HG03520 (cell line): ENCODE results near the gene ARID3C.

Experiments used
- ATAC-seq: cut with Tn5 transposase; IDR thresholded peaks from one replicate; pipeline ENCODE4 v1.9.1; 2021; ENCODE audit warnings: mild to moderate bottlenecking, moderate library complexity; ENCODE audit not compliant: unreplicated experiment

The ARID3C gene

GRCh38 chr9:34628656-34629490, at the start of gene ARID3C:
Gene ARID3C (minus strand): TSS chr9:34629066. CDS start chr9:34628014, 1,052 bp downstream.
- ATAC-seq = no peak

DNA sequence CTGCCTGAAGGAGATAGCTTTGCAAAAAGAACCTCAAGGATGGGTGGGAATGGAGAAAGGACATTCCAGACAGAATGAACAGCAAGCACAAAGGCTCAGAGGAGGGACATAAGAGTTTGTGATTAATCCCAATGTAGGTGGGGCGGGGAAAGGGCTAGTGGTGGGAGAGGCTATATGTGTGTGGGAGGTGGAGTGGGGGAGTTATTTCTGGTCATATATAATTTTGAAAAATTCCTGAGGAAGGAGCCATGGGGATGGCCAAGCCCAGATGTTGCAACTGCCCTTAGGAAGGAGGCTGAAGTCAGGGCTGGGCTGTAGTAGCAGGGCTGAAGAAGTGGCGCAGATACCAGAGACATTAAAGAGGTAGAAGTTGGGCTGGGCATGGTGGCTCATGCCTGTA, 47.0 kb upstream of the ARID3C start:
- no peak for ATAC-seq

GRCh38 chr9:34675048-34675714, 46.3 kb upstream of the ARID3C start:
- ATAC-seq = no peak

DNA sequence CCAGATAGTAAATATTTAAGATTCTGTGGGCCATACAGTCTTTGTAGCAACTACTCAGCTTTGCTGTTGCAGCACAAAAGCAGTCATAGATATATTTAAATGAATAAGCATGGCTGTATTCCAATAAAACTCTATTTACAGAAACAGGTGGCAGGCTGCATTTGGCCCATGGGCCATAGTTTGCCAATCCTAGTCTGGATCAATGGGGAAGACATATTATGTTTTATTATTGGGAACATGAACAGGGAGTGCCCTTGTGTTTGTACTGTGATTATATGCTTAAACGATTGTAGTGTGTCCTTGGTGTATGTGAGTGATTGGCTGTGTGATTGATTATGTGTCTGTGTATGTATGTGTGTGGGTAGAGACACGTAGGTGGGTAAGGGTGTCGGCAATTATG, 45.6 kb upstream of the ARID3C start:
- ATAC-seq = no peak

DNA sequence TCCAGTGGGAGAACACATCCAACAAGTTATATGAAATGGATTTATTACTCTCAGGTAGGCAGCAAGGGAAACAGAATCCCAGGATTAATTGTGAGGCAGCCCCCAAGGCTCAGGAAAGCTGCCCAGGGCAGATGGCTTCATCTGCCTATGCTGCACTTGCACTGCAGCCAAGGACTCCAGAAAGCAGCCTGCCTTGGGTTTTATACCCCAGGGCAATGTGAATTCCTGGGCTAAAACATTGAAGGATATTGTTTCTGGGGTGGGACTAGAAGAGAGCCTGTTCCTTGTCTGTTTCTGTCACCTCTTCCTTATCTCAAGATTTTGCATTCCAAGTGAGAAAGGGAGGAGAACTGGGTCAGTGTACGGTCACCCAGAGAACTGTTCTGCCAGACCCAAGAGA, 42.4 kb upstream of the ARID3C start:
- no peak for ATAC-seq

DNA sequence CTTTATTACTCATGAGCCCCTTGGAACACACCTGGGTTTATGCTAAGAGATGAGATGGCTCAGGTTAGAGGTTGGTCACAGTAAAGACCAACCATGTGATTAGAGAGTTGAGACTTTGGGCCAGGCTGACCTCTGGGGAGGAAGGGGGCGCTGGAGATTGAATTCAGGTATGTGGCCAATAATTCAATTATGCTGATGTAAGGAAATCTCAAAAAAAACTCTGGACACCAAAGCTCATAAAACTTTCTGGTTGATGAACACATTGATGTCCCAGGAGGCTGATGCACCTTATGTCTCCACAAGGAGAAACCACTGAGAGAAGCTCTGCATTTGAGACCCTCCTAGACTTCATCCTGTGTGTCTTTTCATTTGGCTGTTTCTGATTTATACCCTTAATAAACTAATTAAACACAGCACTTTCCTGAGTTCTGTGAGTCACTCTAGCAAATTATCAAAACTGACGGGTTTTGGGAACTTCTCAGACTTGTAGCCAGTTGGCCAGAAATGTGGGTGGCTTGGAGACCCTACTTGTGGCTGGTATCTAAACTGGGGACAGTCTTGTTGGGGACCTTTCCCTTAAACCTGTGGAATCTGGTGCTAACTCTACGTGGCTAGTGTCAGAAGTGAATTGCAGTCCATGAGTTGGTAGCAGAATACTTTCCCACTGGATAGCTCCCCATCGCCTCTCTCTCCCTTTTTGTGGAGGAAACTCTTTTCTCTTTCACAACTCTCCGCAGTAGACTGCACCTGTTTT, 41.1 kb upstream of the ARID3C start:
- no peak for ATAC-seq

DNA sequence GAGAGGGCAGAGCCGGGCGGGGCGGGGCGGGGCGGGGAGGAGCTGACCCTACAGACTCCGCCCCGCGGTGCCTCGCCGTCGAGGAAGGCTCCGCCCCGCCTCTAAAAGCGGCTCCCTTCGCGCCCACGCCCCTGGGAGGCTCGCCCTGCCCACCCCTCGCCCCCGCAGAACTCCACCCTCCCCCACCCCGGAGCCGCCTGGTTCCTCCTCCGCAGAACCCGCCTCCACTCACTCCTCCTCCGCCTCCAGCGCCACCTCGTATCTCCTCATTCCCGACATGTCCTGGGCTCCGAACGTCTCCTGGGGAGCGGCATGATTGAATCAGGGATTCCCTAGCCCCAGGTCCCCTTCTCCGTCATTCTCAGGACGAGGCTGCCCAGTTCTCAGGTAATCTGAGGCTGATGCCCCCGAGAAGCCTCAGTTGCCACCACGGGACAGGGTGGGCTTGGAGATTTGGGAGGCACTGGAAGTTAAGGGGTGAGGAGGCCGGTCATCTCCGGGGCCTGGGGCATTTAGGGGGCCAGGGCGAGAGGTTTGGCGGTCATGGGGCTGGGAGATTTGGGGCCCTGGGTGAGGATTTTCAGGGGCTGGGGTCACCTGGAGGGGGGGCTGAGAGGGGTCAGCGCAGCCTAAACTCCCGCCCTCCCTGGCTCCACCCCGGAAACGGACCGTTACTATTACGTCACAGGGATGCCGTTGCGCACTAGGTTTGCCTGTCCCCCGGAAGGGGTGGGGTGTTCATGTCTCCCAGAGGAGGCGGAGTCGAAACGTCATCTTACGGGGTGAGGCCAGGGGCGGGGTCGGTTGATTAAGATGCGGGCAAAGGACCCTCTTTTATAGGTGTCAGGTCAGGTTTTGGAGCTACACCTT, 36.8 kb upstream of the ARID3C start:
- peak; percentile 60 for ATAC-seq

GRCh38 chr9:34665067-34665380, 36.2 kb upstream of the ARID3C start:
- ATAC-seq = peak; percentile 12

DNA sequence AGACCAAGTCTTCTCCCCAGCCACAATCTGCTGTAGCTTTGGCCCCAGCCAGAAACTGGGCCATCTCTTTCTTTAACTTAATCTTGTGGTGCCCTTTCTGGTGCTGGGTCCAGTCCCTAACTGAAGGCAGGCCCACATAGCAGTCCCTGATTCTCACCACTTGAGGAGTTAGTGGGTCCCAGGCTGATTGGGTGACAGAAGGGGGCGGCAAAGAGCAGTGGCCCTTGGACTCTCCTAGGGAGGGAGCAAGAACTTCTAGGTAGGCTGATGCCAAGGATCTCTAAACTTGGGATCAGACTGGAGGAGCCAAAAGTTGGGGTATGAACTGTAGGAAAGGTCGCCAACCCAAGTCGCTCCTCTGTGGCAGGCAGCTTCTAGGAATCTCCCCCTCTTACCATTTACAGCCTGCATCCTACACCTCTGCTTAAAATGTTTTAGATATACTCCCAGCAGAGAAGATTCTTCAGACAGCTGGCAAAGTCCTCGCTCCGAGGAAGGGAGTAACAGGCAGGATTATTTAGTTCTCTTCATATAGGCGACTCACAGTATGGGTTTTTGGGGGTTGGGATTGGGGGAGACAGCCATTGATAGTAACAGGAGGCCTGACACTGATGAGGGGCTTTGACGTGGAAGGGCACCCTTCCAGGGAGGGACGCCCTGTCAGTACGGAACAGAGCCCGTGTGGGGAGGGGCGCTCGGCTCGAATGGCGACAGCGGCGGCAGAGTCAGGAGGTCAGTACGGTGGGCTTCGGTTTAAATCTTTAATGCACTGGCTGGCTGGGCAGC, 35.6 kb upstream of the ARID3C start:
- ATAC-seq = no peak

GRCh38 chr9:34663303-34663605, 34.4 kb upstream of the ARID3C start:
- ATAC-seq = no peak

- no peak for ATAC-seq
Observed at GRCh38 chr9:34662526-34663302, 33.8 kb upstream of the ARID3C start, which contains the start of gene CCL27. Gene CCL27 (minus strand): TSS chr9:34662657. CDS start chr9:34662633, 24 bp downstream.

- ATAC-seq = no peak
Observed at GRCh38 chr9:34659592-34660253, 30.9 kb upstream of the ARID3C start.

- no peak for ATAC-seq
Observed at GRCh38 chr9:34658461-34658860, 29.6 kb upstream of the ARID3C start.

DNA sequence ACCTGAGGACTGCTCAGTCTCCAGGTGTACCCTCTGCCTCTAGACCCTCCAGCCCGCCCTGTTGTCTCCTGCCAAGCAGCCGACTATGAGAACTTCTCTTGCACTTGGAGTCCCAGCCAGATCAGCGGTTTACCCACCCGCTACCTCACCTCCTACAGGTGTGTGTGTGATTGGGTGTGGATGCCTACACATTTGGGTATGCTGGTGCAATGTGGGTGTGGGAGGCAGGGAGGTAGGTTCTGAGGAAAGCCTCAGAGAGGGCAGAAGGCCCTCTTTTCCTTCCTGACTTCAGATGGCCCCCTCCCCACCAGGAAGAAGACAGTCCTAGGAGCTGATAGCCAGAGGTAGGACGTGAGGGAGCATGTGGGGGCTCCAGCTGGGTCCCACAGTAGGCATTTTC, 28.1 kb upstream of the ARID3C start:
- ATAC-seq = no peak

DNA sequence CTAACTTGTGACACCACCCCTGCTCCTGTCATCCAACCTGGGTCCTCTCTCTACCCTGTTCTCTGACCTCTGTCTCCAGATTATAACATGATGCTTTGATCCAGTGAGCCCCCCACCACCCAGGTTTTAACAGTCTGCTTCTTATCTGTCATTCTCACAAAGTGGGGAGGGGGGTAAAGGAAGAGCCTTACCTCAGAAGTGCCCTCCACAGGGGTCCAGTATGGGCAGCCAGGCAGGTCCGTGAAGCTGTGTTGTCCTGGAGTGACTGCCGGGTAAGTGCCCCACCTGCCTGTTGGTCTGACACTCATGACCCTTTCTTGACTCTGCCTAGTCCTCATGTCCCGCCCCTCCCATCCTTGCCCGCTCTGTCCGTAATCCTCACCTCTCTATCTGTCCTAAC, 26.5 kb upstream of the ARID3C start:
- ATAC-seq = no peak

- no peak for ATAC-seq
Observed at GRCh38 chr9:34654323-34655051, 25.6 kb upstream of the ARID3C start.

- no peak for ATAC-seq
Observed at GRCh38 chr9:34653151-34654072, 24.5 kb upstream of the ARID3C start.
